NB4 (cell line): ENCODE measurements around the gene TCF4.

ENCODE experiments used
- DNase-seq: peaks from one replicate; pipeline ENCODE4 v3.0.0; 2010; ENCODE audit warnings: low read depth
- H3K4me3 ChIP-seq: one replicate; pipeline ENCODE4 v1.5.1; 2011; ENCODE audit warnings: mild to moderate bottlenecking, low read depth, low read length, moderate library complexity
- CTCF ChIP-seq: IDR thresholded peaks from one replicate; pipeline ENCODE4 v1.5.1; 2012; ENCODE audit warnings: low read depth, low read length
- MYC ChIP-seq: IDR thresholded peaks from 2 replicates; pipeline ENCODE4 v1.6.1; 2011; ENCODE audit warnings: low read depth, low read length
- POLR2A ChIP-seq: IDR thresholded peaks from 2 replicates; pipeline ENCODE4 v1.6.1; 2011; ENCODE audit warnings: mild to moderate bottlenecking; ENCODE audit not compliant: insufficient read length; ENCODE audit errors: extremely low read depth
- TF ChIP-seq, protein P1 (sequence below): IDR thresholded peaks from 2 replicates; pipeline ENCODE4 v1.6.1; 2011; ENCODE audit warnings: low read depth, low read length

TCF4 gene

DNA sequence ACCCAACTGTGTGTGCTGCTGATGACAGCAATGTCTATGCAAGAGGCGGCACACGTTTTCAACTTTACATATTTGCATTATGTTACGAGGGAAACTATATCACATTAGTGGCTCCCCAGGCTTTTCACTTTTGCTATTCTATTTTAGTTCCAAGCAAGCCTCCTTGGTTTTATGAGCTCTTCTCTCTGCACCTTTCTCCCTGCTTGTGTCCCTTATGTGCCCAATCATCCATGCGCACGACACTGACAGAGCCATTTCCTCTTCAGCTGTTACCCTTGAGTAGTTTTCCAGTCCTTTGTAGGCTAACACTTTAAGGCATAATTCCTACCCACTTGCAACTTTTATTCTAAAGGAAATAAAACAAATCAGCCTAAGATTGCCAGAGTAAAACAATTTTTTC lies 154.3 kb downstream of the TCF4 start:
- DNase-seq = no peak
- TF ChIP-seq CTCF = no peak
- TF ChIP-seq MYC = no peak
- no peak for TF ChIP-seq POLR2A
- TF ChIP-seq, protein P1, sequence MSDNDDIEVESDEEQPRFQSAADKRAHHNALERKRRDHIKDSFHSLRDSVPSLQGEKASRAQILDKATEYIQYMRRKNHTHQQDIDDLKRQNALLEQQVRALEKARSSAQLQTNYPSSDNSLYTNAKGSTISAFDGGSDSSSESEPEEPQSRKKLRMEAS = no peak
- H3K4me3 ChIP-seq = no peak overlapping the region

DNA sequence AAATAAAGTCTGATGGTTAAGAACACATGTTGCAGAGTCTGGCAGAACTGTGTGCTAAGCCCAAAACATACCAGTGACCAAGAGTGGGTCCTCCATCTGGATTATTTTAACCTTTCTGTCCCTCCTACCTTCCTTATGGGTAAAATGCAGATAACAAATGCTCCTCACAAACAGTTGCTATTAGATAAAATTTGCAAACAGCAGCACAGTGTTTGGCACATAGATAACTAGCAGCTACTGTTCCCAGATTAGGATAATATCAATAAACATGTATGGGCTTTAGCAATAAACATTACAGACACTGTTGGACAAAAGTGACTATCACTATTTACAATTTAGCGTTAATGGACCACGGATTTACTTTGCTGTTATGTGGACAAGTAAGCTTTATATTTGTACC lies 154.9 kb downstream of the TCF4 start:
- TF ChIP-seq POLR2A (no peak), MYC (no peak), CTCF (no peak)
- TF ChIP-seq, protein P1 = no peak
- H3K4me3 ChIP-seq = no peak overlapping the region

GRCh38 chr18:55432307-55433040 lies 155.5 kb downstream of the TCF4 start:
- no peak overlapping the region for H3K4me3 ChIP-seq
- DNase-seq = no peak
- TF ChIP-seq, protein P1 = no peak
- TF ChIP-seq CTCF (no peak), POLR2A (no peak), MYC (no peak)

More for the DNA sequence above, 154.9 kb downstream of the TCF4 start:
- DNase-seq = no peak

- no peak for DNase-seq
- H3K4me3 ChIP-seq = no peak overlapping the region
- TF ChIP-seq POLR2A = no peak
Observed at GRCh38 chr18:55430026-55430425, 158.0 kb downstream of the TCF4 start.

- no peak overlapping the region for H3K4me3 ChIP-seq
- TF ChIP-seq, protein P1 = no peak
- TF ChIP-seq POLR2A = no peak
- DNase-seq = no peak
Observed at GRCh38 chr18:55427951-55428350, 160.0 kb downstream of the TCF4 start.

- no peak for DNase-seq
- no peak overlapping the region for H3K4me3 ChIP-seq
- no peak for TF ChIP-seq MYC
- no peak for TF ChIP-seq POLR2A
- TF ChIP-seq, protein P1 = no peak
Observed at GRCh38 chr18:55425698-55426097, 162.3 kb downstream of the TCF4 start.

DNA sequence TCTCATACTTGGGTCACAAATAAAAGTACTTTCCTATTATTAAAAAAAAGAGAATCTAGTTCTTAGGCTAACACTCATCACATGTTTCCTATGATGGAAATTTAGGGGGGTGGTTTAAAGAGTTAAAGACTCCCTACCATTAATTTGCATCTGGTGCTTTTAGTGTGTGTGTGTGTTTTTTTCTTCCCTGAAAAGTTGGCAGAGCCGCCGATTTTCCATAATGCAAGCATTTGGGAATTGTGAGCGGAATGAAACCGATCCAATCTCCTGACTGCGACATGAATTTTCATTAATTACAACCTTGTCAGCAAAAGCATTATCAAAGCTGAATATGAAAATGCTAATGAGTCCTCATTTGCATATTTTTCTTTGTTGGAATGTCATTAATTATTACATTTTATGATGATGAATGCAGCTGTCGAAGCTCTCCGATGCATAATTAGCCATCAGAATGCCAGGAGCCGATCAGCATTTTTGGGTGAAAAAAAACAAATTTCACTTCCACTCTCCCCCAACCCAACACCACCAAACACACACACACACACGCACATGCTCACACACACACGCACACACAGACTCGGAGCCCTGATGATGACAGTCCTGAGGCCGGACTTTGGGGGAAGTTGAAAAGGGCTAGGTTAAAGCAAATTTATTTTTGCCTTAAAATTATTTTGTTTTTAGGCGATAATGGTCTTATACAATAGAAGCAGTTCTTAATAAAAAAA lies 165.4 kb downstream of the TCF4 start:
- no peak for TF ChIP-seq POLR2A
- TF ChIP-seq MYC = no peak
- no peak for DNase-seq
- H3K4me3 ChIP-seq = no peak overlapping the region
